Stimulated activated CD4-positive, alpha-beta T cell treated with anti-CD3 and anti-CD28 coated beads, Interleukin-15, amount 100 ng/mL, for 24 hours (primary cell): ENCODE results near the gene SLC22A1.
"Not testable (repeated sequence)": the region's sequence is repeated elsewhere in the genome, so short reads cannot be mapped to it uniquely, and the experiment has no call there.

Experiments
- DNase-seq: peaks from one replicate; pipeline ENCODE4 v3.0.0-alpha.2; 2020

SLC22A1 gene

DNA sequence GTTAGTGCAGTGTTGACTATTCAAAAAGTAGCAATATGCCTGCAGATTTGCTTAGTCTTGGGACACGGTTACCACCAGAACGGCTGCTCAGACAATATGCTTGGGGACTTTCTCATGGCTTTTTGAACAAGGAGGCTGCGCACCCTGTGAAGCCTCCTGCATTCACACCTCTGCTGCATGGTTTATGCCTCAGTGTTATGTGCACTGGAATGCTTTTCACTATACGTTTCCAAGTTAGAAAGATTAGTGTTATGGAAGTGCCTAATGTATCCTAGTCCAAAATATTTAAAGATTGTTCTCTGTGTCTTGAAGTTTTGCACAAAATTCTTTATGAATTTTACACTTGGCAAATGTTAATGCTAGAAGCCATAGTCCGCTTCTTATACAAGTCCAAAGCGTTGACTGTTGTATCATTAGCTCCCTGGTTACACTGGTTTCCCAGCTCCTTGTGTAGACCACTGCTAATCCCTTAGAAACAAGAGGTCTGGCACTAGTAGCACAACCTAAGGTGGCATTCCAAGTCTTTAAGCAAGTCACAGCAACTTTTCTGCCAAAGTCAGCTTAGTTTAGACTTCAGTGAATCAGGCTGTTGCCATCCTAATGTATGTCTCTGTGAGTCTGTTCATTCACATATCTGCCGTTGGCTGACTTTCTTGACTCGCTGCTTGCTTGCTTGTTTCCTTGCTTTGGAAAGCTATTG is 26.3 kb upstream of the SLC22A1 start:
- no peak for DNase-seq

GRCh38 chr6:160101277-160102205 is 20.1 kb upstream of the SLC22A1 start:
- no peak for DNase-seq

DNA sequence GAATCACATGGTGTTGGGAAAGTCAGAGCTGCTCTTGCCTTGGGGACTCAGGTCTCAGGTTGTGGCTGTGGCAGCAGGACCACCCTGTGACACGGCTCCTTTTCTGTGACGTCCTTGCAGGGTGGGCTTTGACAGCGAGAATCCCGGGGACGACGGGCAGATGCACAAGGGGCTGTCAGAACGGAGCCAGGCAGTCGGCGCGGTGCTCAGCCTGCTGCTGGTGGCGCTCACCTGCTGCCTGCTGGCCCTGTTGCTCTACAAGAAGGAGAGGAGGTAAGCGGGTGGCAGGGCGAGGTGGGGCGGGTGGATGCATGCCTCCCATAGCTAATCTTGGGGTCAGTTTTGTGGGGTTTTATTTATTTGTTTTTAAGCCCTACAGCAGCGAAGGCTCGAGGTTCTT is 19.2 kb upstream of the SLC22A1 start:
- no peak for DNase-seq

DNA sequence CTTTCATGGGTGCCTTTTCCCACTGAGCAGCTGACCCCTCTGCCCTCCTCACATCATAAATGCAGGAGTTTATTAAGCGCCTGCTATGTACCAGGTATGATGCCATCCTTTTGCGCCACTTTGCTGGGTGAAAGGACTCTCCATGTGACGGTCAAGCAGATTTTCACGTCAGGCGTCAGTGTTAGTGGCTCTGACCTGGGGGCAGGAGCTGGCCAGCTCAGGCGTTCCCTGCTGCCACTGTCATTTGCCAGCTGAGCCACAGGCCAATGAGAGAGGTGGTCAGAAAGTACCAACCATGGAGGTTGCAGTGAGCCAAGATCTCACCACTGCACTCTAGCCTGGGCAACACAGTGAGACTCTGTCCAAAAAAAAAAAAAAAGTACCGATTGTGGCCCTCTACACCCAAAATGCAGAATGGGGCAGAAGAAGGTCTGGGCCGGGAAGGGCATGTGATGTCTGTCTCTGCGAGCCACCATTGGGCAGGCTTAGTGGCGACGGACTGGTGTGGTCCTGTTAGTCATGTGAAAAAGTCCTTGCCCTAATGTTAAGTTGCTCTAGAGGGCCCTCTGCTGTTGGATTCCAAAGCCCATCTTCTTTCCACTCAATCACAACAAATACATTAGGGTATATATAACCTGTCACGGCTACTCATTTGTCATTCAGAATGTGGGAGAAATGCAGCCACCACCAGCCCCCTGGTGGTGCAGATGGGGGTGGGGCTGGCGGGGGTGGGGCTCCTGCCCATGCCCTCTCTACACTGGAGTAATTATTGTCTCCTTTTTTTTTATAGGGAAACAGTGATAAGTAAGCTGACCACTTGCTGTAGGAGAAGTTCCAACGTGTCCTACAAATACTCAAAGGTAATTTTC is 18.4 kb upstream of the SLC22A1 start:
- peak; percentile 15 for DNase-seq

- DNase-seq = no peak
These were observed 17.9 kb upstream of the SLC22A1 start for GRCh38 chr6:160103825-160104100.

DNA sequence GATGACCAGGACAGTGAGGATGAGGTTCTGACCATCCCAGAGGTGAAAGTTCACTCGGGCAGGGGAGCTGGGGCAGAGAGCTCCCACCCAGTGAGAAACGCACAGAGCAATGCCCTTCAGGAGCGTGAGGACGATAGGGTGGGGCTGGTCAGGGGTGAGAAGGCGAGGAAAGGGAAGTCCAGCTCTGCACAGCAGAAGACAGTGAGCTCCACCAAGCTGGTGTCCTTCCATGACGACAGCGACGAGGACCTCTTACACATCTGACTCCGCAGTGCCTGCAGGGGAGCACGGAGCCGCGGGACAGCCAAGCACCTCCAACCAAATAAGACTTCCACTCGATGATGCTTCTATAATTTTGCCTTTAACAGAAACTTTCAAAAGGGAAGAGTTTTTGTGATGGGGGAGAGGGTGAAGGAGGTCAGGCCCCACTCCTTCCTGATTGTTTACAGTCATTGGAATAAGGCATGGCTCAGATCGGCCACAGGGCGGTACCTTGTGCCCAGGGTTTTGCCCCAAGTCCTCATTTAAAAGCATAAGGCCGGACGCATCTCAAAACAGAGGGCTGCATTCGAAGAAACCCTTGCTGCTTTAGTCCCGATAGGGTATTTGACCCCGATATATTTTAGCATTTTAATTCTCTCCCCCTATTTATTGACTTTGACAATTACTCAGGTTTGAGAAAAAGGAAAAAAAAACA is 16.6 kb upstream of the SLC22A1 start:
- DNase-seq = no peak

- no peak for DNase-seq
These were observed 15.6 kb upstream of the SLC22A1 start for GRCh38 chr6:160106010-160106409.

GRCh38 chr6:160106701-160107100 is 14.9 kb upstream of the SLC22A1 start:
- DNase-seq = no peak

DNA sequence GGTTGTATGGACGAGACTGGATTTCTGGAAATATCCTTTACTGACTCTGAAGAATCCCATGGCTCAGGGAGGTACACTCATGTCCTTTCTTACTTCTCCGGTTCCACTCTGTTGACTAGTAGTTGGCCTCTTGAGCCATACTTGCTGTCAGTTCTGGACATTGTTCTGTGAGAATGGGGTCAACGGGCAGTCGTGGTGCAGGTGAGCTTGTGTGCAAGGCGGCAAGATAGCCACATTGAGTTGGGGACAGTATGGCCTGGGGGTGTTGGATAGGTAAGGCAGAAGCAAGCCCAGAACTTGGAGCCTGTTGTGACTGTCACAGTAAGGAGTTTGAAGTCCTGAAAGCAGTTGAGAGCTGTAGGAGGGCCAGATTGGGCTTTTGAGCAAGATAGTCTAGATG is 13.5 kb upstream of the SLC22A1 start:
- DNase-seq = no peak

DNA sequence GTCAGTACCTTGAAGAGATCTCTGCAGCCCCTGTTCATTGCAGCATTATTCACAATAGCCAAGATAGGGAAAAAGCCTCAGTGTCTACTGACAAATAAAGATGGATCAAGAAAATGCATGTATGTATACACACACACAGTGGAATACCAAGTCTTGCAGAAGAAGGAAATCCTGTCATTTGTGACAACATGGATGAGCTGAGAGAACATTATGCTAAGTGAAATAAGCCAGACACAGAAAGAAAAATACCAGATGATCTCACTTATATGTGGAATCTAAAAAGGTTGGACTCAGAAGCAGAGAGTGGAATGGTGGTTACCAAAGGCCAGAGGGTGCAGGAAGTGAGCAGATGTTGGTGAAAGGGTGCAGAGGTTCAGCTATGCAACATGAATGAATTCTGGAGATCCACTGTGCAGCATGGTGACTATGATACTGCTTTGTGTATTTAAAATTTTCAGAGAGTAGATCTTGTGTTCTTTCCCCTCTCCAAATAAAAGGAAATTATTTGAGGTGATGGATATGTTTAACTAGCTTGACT is 11.0 kb upstream of the SLC22A1 start:
- DNase-seq = no peak

- DNase-seq = no peak
These were observed 9.8 kb upstream of the SLC22A1 start for GRCh38 chr6:160111806-160112205.

DNA sequence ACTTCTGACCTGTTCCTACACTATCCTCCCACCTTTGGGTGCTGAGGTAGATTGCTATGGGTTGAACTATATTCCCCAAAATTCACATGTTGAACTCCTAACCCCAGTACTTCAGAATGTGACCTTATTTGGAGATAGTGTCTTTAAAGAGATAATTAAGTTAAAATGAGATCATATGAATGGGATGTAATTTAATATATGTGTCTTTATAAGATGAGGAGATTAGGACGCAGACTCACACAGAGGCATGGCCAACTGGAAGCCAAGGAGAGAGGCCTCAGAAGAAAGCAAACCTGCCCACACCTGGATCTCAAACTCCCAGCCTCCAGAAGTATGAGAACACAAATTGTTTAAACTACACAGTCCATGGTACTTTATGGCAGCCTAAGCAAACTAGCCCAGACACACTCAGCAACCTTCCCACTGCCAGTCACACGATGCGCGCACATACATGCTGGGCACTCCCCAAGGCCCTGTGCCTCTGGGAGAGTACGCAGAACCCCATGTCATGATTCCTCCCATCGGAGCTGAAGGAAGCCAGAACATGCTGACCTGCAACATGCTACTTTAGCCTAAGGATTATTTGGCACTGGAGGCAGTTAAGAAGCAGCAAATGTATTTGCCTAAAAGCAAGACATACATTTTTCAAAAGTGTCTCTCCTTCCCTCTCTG is 8.9 kb upstream of the SLC22A1 start:
- no peak for DNase-seq

DNA sequence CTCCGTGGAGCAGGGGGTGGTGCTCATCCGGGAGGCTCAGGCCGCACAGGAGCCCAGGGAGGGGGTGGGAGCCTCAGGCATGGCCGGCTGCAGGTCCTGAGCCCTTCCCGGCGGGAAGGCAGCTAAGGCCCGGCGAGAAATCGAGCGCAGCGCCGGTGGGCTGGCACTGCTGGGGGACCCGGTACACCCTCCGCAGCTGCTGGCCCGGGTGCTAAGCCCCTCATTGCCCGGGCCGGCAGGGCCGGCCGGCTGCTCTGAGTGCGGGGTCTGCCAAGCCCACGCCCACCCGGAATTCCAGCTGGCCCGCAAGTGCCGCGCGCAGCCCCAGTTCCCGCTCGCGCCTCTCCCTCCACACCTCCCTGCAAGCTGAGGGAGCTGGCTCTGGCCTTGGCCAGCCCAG is 7.1 kb upstream of the SLC22A1 start:
- DNase-seq = not testable (repeated sequence)

GRCh38 chr6:160115421-160115820 is 6.2 kb upstream of the SLC22A1 start:
- no peak for DNase-seq

- DNase-seq = no peak
These were observed 5.2 kb upstream of the SLC22A1 start for GRCh38 chr6:160116411-160116810.

GRCh38 chr6:160117137-160117536 is 4.5 kb upstream of the SLC22A1 start:
- no peak for DNase-seq

GRCh38 chr6:160118620-160119229 is 2.9 kb upstream of the SLC22A1 start:
- no peak for DNase-seq

- DNase-seq = no peak
These were observed 1.5 kb upstream of the SLC22A1 start for GRCh38 chr6:160120087-160120486.

GRCh38 chr6:160121981-160122380 is 366 bp downstream of the SLC22A1 start:
- no peak for DNase-seq

DNA sequence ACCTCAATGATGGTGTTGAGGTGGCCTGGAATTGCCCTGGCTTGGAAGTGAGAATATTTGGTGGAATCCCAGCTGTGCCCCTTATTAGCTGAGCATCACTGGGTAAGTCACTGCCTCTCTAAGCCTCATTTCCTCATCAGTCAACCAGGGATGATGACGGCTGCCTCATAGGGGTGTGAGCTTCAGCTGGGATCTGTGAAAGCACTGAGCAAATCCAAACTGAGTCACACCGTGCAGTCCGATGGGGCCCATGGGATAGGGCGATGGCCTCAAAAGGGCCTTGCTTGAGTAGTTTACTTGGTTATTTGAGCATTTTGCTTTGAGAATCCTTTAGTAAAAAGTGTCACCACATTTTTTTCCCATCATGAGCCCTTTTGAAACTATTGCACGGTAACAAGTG is 1.1 kb downstream of the SLC22A1 start:
- no peak for DNase-seq

- no peak for DNase-seq
These were observed 2.4 kb downstream of the SLC22A1 start for GRCh38 chr6:160124007-160124406.

DNA sequence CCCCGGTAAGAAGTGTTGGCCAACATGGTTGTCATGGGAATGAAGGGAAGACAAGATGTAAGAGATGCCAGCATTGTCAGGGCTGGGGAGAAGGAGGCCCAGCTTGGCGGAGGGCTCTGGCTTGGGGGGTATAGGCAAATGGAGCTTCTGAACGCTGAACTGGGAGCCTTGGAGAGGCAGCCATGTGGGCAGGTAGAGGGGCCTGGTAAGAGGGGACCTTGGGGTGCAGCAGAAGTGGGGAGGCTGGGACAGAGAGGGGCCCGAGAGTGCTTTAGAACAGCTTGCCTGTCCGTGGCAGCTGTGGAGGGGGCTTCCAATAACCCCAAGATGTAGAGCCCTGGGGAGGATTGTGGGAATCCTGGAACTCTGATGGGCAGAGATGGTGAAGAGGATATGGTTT is 3.0 kb downstream of the SLC22A1 start:
- DNase-seq = no peak
